AG10803 (cell line): ENCODE measurements around the gene ZCWPW1.

ENCODE experiments used
- DNase-seq: peaks from one replicate; pipeline ENCODE4 v3.0.0; 2010; ENCODE audit warnings: low read depth
- H3K4me3 ChIP-seq: 2 replicates; pipeline ENCODE4 v1.5.1; 2011; ENCODE audit warnings: mild to moderate bottlenecking, low read length, control low read depth
- CTCF ChIP-seq: conservative IDR thresholded peaks from 2 replicates; pipeline ENCODE4 v1.5.1; 2011; ENCODE audit warnings: mild to moderate bottlenecking, low read length, control low read depth, inconsistent platforms

ZCWPW1 gene, protein sequence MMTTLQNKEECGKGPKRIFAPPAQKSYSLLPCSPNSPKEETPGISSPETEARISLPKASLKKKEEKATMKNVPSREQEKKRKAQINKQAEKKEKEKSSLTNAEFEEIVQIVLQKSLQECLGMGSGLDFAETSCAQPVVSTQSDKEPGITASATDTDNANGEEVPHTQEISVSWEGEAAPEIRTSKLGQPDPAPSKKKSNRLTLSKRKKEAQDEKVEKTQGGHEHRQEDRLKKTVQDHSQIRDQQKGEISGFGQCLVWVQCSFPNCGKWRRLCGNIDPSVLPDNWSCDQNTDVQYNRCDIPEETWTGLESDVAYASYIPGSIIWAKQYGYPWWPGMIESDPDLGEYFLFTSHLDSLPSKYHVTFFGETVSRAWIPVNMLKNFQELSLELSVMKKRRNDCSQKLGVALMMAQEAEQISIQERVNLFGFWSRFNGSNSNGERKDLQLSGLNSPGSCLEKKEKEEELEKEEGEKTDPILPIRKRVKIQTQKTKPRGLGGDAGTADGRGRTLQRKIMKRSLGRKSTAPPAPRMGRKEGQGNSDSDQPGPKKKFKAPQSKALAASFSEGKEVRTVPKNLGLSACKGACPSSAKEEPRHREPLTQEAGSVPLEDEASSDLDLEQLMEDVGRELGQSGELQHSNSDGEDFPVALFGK

DNA sequence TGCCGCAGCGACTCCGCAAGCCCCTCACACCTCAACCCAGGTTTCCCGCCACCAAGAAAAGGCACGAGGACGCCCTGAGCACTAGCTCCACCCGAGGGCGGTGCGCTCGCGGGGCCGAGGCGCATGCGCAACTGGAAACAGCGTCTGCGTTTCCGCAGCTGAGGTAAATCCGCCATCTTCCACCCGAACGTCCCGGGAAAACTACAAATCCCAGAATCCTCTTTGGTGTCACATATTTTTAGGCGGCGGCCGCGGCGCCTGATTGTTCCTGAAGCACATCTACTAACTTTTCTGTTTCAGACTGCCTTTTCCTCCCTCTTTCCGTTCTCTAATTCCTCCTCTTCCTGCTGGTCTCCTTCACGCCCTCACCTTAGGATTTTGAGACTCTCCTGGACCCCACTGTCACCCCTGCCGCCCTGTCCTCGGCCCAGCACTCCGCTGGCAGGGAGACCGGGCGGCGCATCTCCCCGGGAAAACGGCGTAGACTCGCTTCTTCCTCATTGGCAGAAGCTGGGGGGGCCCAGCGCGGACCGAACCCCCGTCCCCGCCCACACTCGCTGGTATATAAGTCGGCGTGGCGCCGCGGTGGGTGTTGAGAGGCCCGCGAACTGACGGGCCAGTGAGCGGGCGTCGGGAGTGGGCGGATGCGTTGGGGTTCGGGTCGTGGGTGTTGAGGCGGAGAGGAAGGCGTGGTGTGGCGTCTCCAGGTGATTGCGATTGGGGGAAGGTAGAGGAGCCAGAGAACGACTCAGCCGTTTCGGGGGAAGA is at the start of gene ZCWPW1:
ZCWPW1 (minus strand) TSS at position 505 of the 768 bp plus-strand sequence. CDS start 8,054 bp downstream, outside the sequence.
- DNase-seq, result peak; percentile 98
- no peak for TF ChIP-seq CTCF
- peak within 1 kb of the TSS; percentile 91 for H3K4me3 ChIP-seq

DNA sequence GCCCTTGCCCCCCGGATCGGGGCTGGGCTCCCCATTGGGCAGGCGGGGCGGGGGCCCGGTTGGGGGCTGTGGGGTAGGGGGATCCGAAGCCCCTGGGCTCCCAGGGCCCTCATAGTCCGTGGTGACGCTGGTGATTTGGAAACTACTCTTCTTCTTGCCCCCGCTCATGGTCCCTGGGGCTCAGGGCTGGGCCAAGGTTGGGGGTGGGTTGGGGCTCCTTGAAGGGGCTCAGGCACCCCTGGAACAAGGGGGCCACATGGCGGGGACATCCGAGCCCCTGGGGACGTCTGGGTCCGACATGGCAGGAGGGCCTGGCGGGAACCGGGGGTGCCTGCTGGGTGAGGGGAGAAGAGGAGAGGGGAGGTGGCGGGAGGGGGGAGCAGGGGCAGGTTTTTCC is 49.4 kb upstream of the ZCWPW1 start:
- DNase-seq, result no peak
- TF ChIP-seq CTCF, result no peak
- H3K4me3 ChIP-seq, result peak overlapping the region; percentile 94

DNA sequence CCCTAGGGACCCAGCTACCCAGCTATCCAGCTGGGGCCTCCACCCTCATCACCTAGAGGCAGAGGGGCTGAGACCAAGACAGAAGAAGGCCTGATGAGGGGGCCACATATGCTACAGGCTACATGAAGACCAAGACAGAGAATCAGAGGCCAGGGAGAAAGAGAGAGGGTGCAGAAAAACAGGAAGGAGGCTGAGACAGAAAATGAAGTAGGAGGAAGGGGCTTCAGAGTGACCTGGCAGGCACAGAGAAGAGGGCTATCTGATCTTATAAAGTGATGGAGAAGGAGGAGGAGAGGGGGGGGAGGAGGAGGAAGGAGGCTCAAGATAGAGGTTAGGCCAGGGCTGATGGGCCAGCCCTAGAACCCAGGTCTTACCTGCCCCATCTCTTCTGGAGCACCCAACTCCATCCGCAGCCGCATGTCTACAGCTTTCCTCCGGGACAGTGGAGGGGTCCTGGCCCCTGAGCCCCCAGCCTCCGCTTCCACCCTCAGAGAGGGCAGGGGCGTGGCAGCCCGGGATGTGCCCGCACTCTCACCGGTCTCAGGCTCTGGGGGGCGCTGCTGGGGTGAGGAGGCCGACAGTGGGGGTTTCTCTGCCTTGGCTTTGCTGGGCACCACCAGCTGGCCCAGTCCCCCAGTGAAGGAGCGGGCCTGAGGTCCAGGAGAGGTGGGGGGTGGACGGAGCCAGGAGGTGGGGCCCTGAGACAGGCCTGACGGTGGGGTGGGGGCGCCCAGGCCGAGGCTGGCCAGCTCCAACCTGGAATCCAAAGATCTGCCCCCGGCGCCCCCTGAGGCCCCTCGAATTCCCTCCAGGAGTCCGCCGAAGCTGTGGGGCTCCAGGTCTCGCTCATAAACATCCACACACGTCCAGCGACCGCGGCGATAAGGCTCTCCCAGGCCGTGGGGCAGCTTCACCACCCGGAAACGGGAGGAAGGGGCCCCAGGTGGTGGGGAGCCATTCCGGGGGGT is 48.7 kb upstream of the ZCWPW1 start:
- DNase-seq, result no peak
- TF ChIP-seq CTCF, result peak; percentile 38
- H3K4me3 ChIP-seq, result peak overlapping the region; percentile 94

- H3K4me3 ChIP-seq, result peak overlapping the region; percentile 94
- TF ChIP-seq CTCF, result no peak
- no peak for DNase-seq
These were observed 47.7 kb upstream of the ZCWPW1 start for GRCh38 chr7:100476101-100476780.

- peak overlapping the region; percentile 94 for H3K4me3 ChIP-seq
- TF ChIP-seq CTCF, result no peak
These were observed 47.0 kb upstream of the ZCWPW1 start for GRCh38 chr7:100475549-100475948.

DNA sequence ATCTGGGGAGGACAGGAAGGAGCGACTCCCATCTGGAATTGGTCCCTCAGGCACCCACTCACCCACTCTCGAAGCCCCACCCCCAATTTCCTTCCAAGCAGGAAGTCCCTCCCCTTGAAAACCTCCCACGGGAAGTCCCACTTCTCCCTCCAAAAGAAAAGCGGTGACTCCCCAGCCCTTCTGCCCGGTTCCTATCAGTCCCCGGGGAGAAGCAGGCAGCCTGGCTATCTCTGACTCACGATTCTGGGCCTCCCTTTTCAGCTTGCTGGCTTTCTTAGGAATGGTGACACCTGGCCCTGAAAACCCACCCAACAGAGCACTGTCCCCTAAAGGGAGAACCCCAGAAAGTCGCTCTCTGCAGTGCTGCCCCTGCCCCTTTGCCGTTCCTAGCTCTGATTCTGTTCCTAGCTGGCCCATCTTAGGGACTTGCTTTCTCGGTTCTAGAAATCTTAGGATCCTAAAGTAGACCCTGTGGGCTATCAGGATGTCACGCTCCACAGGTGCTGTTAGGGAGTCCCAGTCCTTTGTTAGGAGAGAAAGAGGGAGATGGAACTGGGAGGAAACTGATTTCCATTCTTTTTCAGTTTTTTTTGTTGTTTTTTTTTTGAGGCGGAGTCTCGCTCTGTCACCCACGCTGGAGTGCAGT is 44.5 kb upstream of the ZCWPW1 start:
- peak; percentile 32 for DNase-seq
- no peak for TF ChIP-seq CTCF
- no peak overlapping the region for H3K4me3 ChIP-seq

More at GRCh38 chr7:100475549-100475948, 47.0 kb upstream of the ZCWPW1 start:
- no peak for DNase-seq
